ENCODE measurements around the gene ARHGEF16.

ARHGEF16 gene

GRCh38 chr1:3429320-3429719 lies 25.1 kb upstream of the ARHGEF16 start:
- Histone ChIP-seq H3K4me3 (ENCODE audit: low read depth in 1 of 5, low read length in 5 of 5) (no peak overlapping the region), H3K36me3 (ENCODE audit: control insufficient read depth in 5 of 5, insufficient read depth in 5 of 5, low read length in 5 of 5) (peaks cover 0 to 2% (median 0%) of the 10 kb centered on the region in 5 donors), H3K4me1 (ENCODE audit: control insufficient read depth in 5 of 5, insufficient read depth in 5 of 5, low read length in 5 of 5) (peaks cover 0 to 25% (median 15%) of the 10 kb centered on the region in 5 donors), H3K27me3 (ENCODE audit: control insufficient read depth in 5 of 5, insufficient read depth in 4 of 5, low read length in 5 of 5) (peaks cover 3 to 17% (median 15%) of the 10 kb centered on the region in 5 donors), H3K27ac (ENCODE audit: low read depth, low read length) (no peak overlapping the region), H3K9ac (ENCODE audit: low read length in 5 of 5) (no peak overlapping the region), H3K9me3 (ENCODE audit: control insufficient read depth in 5 of 5, low read length in 5 of 5) (no peaks in the 10 kb centered on the region)

- peaks cover 0 to 2% (median 0%) of the 10 kb centered on the region in 5 donors for H3K36me3 ChIP-seq (ENCODE audit: control insufficient read depth in 5 of 5, insufficient read depth in 5 of 5, low read length in 5 of 5)
- no peak overlapping the region for H3K27ac ChIP-seq (ENCODE audit: low read depth, low read length)
- no peak overlapping the region for H3K9ac ChIP-seq (ENCODE audit: low read length in 5 of 5)
- H3K4me1 ChIP-seq (ENCODE audit: control insufficient read depth in 5 of 5, insufficient read depth in 5 of 5, low read length in 5 of 5): peaks cover 0 to 21% (median 15%) of the 10 kb centered on the region in 5 donors
- no peak overlapping the region for H3K4me3 ChIP-seq (ENCODE audit: low read depth in 1 of 5, low read length in 5 of 5)
- peaks cover 6 to 16% (median 14%) of the 10 kb centered on the region in 5 donors for H3K27me3 ChIP-seq (ENCODE audit: control insufficient read depth in 5 of 5, insufficient read depth in 4 of 5, low read length in 5 of 5)
- H3K9me3 ChIP-seq (ENCODE audit: control insufficient read depth in 5 of 5, low read length in 5 of 5): no peaks in the 10 kb centered on the region
Observed at GRCh38 chr1:3429766-3430165, 24.7 kb upstream of the ARHGEF16 start.

GRCh38 chr1:3430406-3430805 lies 24.1 kb upstream of the ARHGEF16 start:
- peaks cover 0 to 20% (median 15%) of the 10 kb centered on the region in 5 donors for H3K4me1 ChIP-seq (ENCODE audit: control insufficient read depth in 5 of 5, insufficient read depth in 5 of 5, low read length in 5 of 5)
- no peak overlapping the region for H3K9ac ChIP-seq (ENCODE audit: low read length in 5 of 5)
- no peak overlapping the region for H3K27ac ChIP-seq (ENCODE audit: low read depth, low read length)
- peaks cover 6 to 16% (median 14%) of the 10 kb centered on the region in 5 donors for H3K27me3 ChIP-seq (ENCODE audit: control insufficient read depth in 5 of 5, insufficient read depth in 4 of 5, low read length in 5 of 5)
- peaks cover 0 to 2% (median 0%) of the 10 kb centered on the region in 5 donors for H3K36me3 ChIP-seq (ENCODE audit: control insufficient read depth in 5 of 5, insufficient read depth in 5 of 5, low read length in 5 of 5)
- H3K4me3 ChIP-seq (ENCODE audit: low read depth in 1 of 5, low read length in 5 of 5): no peak overlapping the region
- no peaks in the 10 kb centered on the region for H3K9me3 ChIP-seq (ENCODE audit: control insufficient read depth in 5 of 5, low read length in 5 of 5)

DNA sequence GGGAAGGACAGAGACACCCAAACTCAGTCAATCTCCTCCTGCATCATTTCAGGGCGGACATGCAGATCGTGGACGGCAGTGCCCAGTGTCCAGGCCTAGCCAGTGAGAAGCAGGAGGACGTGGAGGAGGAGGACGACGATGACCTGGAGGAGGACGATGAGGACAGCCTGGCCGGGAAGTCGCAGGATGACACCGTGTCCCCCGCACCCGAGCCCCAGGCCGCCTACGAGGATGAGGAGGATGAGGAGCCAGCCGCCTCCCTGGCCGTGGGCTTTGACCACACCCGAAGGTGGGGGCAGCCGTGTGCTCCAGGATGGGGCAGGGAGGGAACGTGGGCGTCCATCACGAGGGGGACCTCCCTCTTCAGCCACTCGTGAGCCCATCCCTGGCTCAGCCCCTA lies 23.6 kb upstream of the ARHGEF16 start:
- H3K27me3 ChIP-seq (ENCODE audit: control insufficient read depth in 5 of 5, insufficient read depth in 4 of 5, low read length in 5 of 5): peaks cover 5 to 20% (median 14%) of the 10 kb centered on the region in 5 donors
- no peak overlapping the region for H3K4me3 ChIP-seq (ENCODE audit: low read depth in 1 of 5, low read length in 5 of 5)
- no peaks in the 10 kb centered on the region for H3K9me3 ChIP-seq (ENCODE audit: control insufficient read depth in 5 of 5, low read length in 5 of 5)
- H3K27ac ChIP-seq (ENCODE audit: low read depth, low read length): no peak overlapping the region
- H3K36me3 ChIP-seq (ENCODE audit: control insufficient read depth in 5 of 5, insufficient read depth in 5 of 5, low read length in 5 of 5): peaks cover 0 to 2% (median 0%) of the 10 kb centered on the region in 5 donors
- peaks cover 0 to 20% (median 15%) of the 10 kb centered on the region in 5 donors for H3K4me1 ChIP-seq (ENCODE audit: control insufficient read depth in 5 of 5, insufficient read depth in 5 of 5, low read length in 5 of 5)
- H3K9ac ChIP-seq (ENCODE audit: low read length in 5 of 5): no peak overlapping the region

DNA sequence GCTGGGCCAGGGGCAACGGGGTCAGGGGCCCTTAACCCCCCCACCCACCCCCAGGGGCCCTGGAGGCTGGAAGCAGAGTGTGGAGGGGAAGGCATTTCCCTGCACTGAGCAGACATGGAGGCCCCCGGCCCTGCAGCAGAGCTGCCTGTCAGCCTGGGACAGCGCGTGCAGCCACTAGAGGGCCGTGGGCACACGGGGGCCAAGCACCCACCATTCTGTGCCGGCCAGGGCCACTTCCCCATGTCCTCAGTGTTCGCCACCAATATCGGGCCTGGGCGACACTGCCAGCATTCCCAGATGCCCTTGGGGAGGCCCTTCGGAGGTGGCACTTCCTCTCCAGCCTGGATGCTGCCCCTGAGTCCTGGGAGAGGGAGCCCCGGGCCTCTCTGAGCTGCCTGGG lies 23.2 kb upstream of the ARHGEF16 start:
- Histone ChIP-seq H3K36me3 (ENCODE audit: control insufficient read depth in 5 of 5, insufficient read depth in 5 of 5, low read length in 5 of 5) (peaks cover 0 to 2% (median 0%) of the 10 kb centered on the region in 5 donors), H3K4me3 (ENCODE audit: low read depth in 1 of 5, low read length in 5 of 5) (no peak overlapping the region), H3K27me3 (ENCODE audit: control insufficient read depth in 5 of 5, insufficient read depth in 4 of 5, low read length in 5 of 5) (peaks cover 6 to 21% (median 16%) of the 10 kb centered on the region in 5 donors), H3K9ac (ENCODE audit: low read length in 5 of 5) (no peak overlapping the region), H3K27ac (ENCODE audit: low read depth, low read length) (no peak overlapping the region), H3K4me1 (ENCODE audit: control insufficient read depth in 5 of 5, insufficient read depth in 5 of 5, low read length in 5 of 5) (peaks cover 0 to 20% (median 15%) of the 10 kb centered on the region in 5 donors), H3K9me3 (ENCODE audit: control insufficient read depth in 5 of 5, low read length in 5 of 5) (no peaks in the 10 kb centered on the region)

DNA sequence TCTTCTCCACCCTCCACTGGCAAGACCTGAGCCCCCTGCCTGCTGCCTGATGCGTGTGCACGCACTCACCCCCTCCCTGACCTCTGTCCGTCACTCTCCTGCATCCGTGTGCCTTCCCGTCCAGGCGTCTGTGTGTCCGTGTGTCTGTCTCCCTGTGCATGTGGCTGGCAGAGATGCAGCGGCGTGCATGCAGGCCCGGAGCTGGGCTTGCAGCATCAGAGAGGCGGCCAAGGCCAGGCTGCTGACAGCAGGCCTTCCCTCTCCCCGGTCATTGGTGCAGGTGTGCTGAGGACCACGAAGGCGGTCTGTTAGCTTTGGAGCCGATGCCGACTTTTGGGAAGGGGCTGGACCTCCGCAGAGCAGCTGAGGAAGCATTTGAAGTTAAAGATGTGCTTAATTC lies 22.8 kb upstream of the ARHGEF16 start:
- H3K9me3 ChIP-seq (ENCODE audit: control insufficient read depth in 5 of 5, low read length in 5 of 5): no peaks in the 10 kb centered on the region
- H3K27ac ChIP-seq (ENCODE audit: low read depth, low read length): no peak overlapping the region
- peaks cover 6 to 22% (median 17%) of the 10 kb centered on the region in 5 donors for H3K27me3 ChIP-seq (ENCODE audit: control insufficient read depth in 5 of 5, insufficient read depth in 4 of 5, low read length in 5 of 5)
- H3K4me3 ChIP-seq (ENCODE audit: low read depth in 1 of 5, low read length in 5 of 5): no peak overlapping the region
- H3K36me3 ChIP-seq (ENCODE audit: control insufficient read depth in 5 of 5, insufficient read depth in 5 of 5, low read length in 5 of 5): peaks cover 0 to 2% (median 0%) of the 10 kb centered on the region in 5 donors
- no peak overlapping the region for H3K9ac ChIP-seq (ENCODE audit: low read length in 5 of 5)
- peaks cover 0 to 20% (median 15%) of the 10 kb centered on the region in 5 donors for H3K4me1 ChIP-seq (ENCODE audit: control insufficient read depth in 5 of 5, insufficient read depth in 5 of 5, low read length in 5 of 5)

GRCh38 chr1:3432306-3432705 lies 22.2 kb upstream of the ARHGEF16 start:
- Histone ChIP-seq H3K27me3 (ENCODE audit: control insufficient read depth in 5 of 5, insufficient read depth in 4 of 5, low read length in 5 of 5) (peaks cover 6 to 28% (median 19%) of the 10 kb centered on the region in 5 donors), H3K4me1 (ENCODE audit: control insufficient read depth in 5 of 5, insufficient read depth in 5 of 5, low read length in 5 of 5) (peaks cover 0 to 20% (median 15%) of the 10 kb centered on the region in 5 donors), H3K36me3 (ENCODE audit: control insufficient read depth in 5 of 5, insufficient read depth in 5 of 5, low read length in 5 of 5) (no peaks in the 10 kb centered on the region)

DNA sequence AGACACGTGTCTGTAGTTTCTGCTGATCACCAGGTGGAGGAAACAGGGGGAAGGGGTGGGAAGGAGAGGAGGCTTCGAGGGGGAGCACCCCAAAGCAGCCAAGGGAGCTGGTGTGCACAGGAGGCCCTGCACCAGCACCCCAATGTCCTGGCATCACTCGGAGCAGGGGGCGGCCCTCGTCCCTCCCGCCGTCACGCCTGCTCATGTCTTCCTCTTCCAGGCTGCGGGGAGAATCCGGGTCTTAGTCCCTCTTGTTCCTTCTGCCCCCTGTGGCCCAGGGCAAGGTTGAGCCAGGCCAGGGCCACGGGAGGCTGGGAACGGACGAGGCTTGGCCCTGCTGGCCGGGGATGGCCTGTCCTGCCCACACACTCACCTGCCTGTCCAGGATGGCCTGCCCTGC lies 21.4 kb upstream of the ARHGEF16 start:
- Histone ChIP-seq H3K36me3 (ENCODE audit: control insufficient read depth in 5 of 5, insufficient read depth in 5 of 5, low read length in 5 of 5) (no peaks in the 10 kb centered on the region), H3K27ac (ENCODE audit: low read depth, low read length) (no peak overlapping the region), H3K27me3 (ENCODE audit: control insufficient read depth in 5 of 5, insufficient read depth in 4 of 5, low read length in 5 of 5) (peaks cover 6 to 29% (median 21%) of the 10 kb centered on the region in 5 donors), H3K4me3 (ENCODE audit: low read depth in 1 of 5, low read length in 5 of 5) (no peak overlapping the region), H3K9me3 (ENCODE audit: control insufficient read depth in 5 of 5, low read length in 5 of 5) (no peaks in the 10 kb centered on the region), H3K4me1 (ENCODE audit: control insufficient read depth in 5 of 5, insufficient read depth in 5 of 5, low read length in 5 of 5) (peaks cover 0 to 20% (median 15%) of the 10 kb centered on the region in 5 donors), H3K9ac (ENCODE audit: low read length in 5 of 5) (no peak overlapping the region)

More at GRCh38 chr1:3432306-3432705, 22.2 kb upstream of the ARHGEF16 start:
- no peak overlapping the region for H3K9ac ChIP-seq (ENCODE audit: low read length in 5 of 5)
- no peaks in the 10 kb centered on the region for H3K9me3 ChIP-seq (ENCODE audit: control insufficient read depth in 5 of 5, low read length in 5 of 5)
- H3K4me3 ChIP-seq (ENCODE audit: low read depth in 1 of 5, low read length in 5 of 5): no peak overlapping the region
- no peak overlapping the region for H3K27ac ChIP-seq (ENCODE audit: low read depth, low read length)

DNA sequence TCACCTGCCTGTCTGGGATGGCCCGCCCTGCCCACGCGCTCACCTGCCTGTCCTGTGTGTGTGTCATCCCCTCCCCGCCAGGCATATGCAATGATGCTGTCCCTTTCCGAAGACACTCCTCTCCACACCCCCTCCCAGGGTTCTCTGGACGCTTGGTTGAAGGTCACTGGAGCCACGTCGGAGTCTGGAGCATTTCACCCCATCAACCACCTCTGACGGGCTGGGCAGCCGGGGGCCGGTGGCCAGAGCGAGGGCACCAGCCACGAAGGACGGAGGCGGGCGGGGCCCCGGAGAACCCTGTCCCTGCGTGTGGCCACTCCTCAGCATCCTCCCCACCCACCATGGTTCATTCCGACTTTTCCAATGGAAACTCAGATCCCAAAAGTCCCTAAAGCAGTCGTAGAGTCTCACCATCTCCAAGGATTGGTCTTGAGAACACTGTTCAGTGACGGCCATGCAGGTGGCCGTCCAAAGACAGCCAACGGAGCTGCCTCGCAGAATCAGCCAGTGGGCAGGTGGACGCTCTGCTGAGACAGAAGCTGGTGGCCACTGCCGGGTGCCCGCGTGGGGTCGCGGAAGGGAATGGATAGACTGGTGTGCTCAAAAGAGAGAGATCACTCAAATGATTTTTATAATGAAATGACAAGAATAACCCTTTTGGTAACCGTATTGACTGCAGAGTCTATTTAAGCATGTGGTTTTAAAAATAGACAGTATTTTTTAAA lies 20.7 kb upstream of the ARHGEF16 start:
- no peaks in the 10 kb centered on the region for H3K9me3 ChIP-seq (ENCODE audit: control insufficient read depth in 5 of 5, low read length in 5 of 5)
- H3K27ac ChIP-seq (ENCODE audit: low read depth, low read length): no peak overlapping the region
- H3K36me3 ChIP-seq (ENCODE audit: control insufficient read depth in 5 of 5, insufficient read depth in 5 of 5, low read length in 5 of 5): no peaks in the 10 kb centered on the region
- H3K4me3 ChIP-seq (ENCODE audit: low read depth in 1 of 5, low read length in 5 of 5): no peak overlapping the region
- H3K9ac ChIP-seq (ENCODE audit: low read length in 5 of 5): no peak overlapping the region
- H3K27me3 ChIP-seq (ENCODE audit: control insufficient read depth in 5 of 5, insufficient read depth in 4 of 5, low read length in 5 of 5): peaks cover 6 to 31% (median 21%) of the 10 kb centered on the region in 5 donors
- H3K4me1 ChIP-seq (ENCODE audit: control insufficient read depth in 5 of 5, insufficient read depth in 5 of 5, low read length in 5 of 5): peaks cover 0 to 19% (median 13%) of the 10 kb centered on the region in 5 donors

- Histone ChIP-seq H3K9ac (ENCODE audit: low read length in 5 of 5) (no peak overlapping the region), H3K27me3 (ENCODE audit: control insufficient read depth in 5 of 5, insufficient read depth in 4 of 5, low read length in 5 of 5) (peaks cover 6 to 36% (median 21%) of the 10 kb centered on the region in 5 donors), H3K4me1 (ENCODE audit: control insufficient read depth in 5 of 5, insufficient read depth in 5 of 5, low read length in 5 of 5) (peaks cover 0 to 13% (median 6%) of the 10 kb centered on the region in 5 donors), H3K4me3 (ENCODE audit: low read depth in 1 of 5, low read length in 5 of 5) (no peak overlapping the region), H3K9me3 (ENCODE audit: control insufficient read depth in 5 of 5, low read length in 5 of 5) (no peaks in the 10 kb centered on the region), H3K27ac (ENCODE audit: low read depth, low read length) (no peak overlapping the region), H3K36me3 (ENCODE audit: control insufficient read depth in 5 of 5, insufficient read depth in 5 of 5, low read length in 5 of 5) (no peaks in the 10 kb centered on the region)
Observed at GRCh38 chr1:3434406-3435110, 19.9 kb upstream of the ARHGEF16 start.

All from subcutaneous abdominal adipose tissue (tissue), 5 donors.